GM23338 (cell line): Measurements from ENCODE around the gene METTL4. TPM values are rescaled to one million over a fixed set of nuclear protein-coding genes. Genes with fewer than 3 reads are reported as not detected.

ENCODE experiments used
- ATAC-seq: fragments of 200-7000 bp; cut with Tn5 transposase; 3 replicates; pipeline ENCODE4 v1.9.1; 2020
- DNase-seq: peaks from one replicate; pipeline ENCODE4 v3.0.0-alpha.2; 2015; ENCODE audit warnings: low spot score
- H2AFZ ChIP-seq: fragments of 200-600 bp; sonication (generic); 2 replicates; pipeline ENCODE4 v1.8.0; 2016; ENCODE audit warnings: antibody characterized with exemption, mild to moderate bottlenecking, moderate library complexity
- H3F3A ChIP-seq: fragments of 200-600 bp; sonication (generic); replicated peaks from 2 replicates; pipeline ENCODE4 v1.8.0; 2017; ENCODE audit warnings: antibody characterized with exemption, mixed run types, low read depth
- H3K27ac ChIP-seq: fragments of 200-600 bp; sonication (generic); 2 replicates; pipeline ENCODE4 v1.6.1; 2016; ENCODE audit warnings: low read depth
- H3K27me3 ChIP-seq: fragments of 200-600 bp; sonication (generic); 2 replicates; pipeline ENCODE4 v1.8.0; 2016; ENCODE audit warnings: mild to moderate bottlenecking, mixed run types, moderate library complexity; ENCODE audit not compliant: insufficient read depth
- H3K36me3 ChIP-seq: fragments of 200-600 bp; sonication (generic); 2 replicates; pipeline ENCODE4 v1.8.0; 2016; ENCODE audit warnings: mild to moderate bottlenecking; ENCODE audit not compliant: insufficient read depth
- H3K4me1 ChIP-seq: fragments of 200-600 bp; sonication (generic); 2 replicates; pipeline ENCODE4 v1.8.0; 2016; ENCODE audit warnings: mild to moderate bottlenecking, moderate library complexity; ENCODE audit not compliant: insufficient read depth
- H3K4me2 ChIP-seq: fragments of 200-600 bp; sonication (generic); 2 replicates; pipeline ENCODE4 v1.7.1; 2017; ENCODE audit warnings: mixed run types
- H3K4me3 ChIP-seq: fragments of 200-600 bp; sonication (generic); 2 replicates; pipeline ENCODE4 v1.6.1; 2016; ENCODE audit warnings: mixed run types
- H3K79me2 ChIP-seq: fragments of 200-600 bp; sonication (generic); replicated peaks from 2 replicates; pipeline ENCODE4 v1.8.0; 2017; ENCODE audit warnings: mild to moderate bottlenecking; ENCODE audit not compliant: insufficient read depth
- H3K9me2 ChIP-seq: fragments of 200-600 bp; sonication (generic); 2 replicates; pipeline ENCODE4 v1.8.0; 2017; ENCODE audit not compliant: insufficient read depth
- H4K20me1 ChIP-seq: fragments of 200-600 bp; sonication (generic); replicated peaks from 2 replicates; pipeline ENCODE4 v1.8.0; 2017; ENCODE audit warnings: mild to moderate bottlenecking; ENCODE audit not compliant: insufficient read depth
- H3K27ac Mint-ChIP-seq: 2 replicates; pipeline ENCODE4 v1.8.0; 2020; ENCODE audit warnings: inconsistent platforms, mild to moderate bottlenecking, moderate library complexity, mixed read lengths
- H3K27me3 Mint-ChIP-seq: 3 replicates; pipeline ENCODE4 v1.8.0; 2022; ENCODE audit warnings: low read depth, mild to moderate bottlenecking, moderate library complexity, mixed read lengths, inconsistent platforms; ENCODE audit not compliant: insufficient read depth, poor library complexity
- H3K36me3 Mint-ChIP-seq: 3 replicates; pipeline ENCODE4 v1.8.0; 2021; ENCODE audit warnings: low read depth, mild to moderate bottlenecking, inconsistent platforms, moderate library complexity, mixed read lengths
- H3K4me1 Mint-ChIP-seq: 3 replicates; pipeline ENCODE4 v1.8.0; 2020; ENCODE audit warnings: mild to moderate bottlenecking, inconsistent platforms, mixed read lengths
- H3K4me3 Mint-ChIP-seq: 3 replicates; pipeline ENCODE4 v1.8.0; 2021; ENCODE audit warnings: moderate library complexity, mild to moderate bottlenecking, inconsistent platforms, mixed read lengths
- H3K9me3 Mint-ChIP-seq: 3 replicates; pipeline ENCODE4 v1.8.0; 2020; ENCODE audit warnings: moderate library complexity, mild to moderate bottlenecking, inconsistent platforms, mixed read lengths
- CREB1 ChIP-seq: fragments of 250-450 bp; sonication (Bioruptor Pico); IDR thresholded peaks from 2 replicates; pipeline ENCODE4 v1.5.0; 2020; ENCODE audit warnings: low read depth, mild to moderate bottlenecking, moderate library complexity
- EZH2phosphoT487 ChIP-seq: fragments of 200-600 bp; sonication (generic); IDR thresholded peaks from one replicate; pipeline ENCODE4 v1.8.1; 2018; ENCODE audit warnings: antibody characterized with exemption; ENCODE audit not compliant: unreplicated experiment
- NANOG ChIP-seq: IDR thresholded peaks from 2 replicates; pipeline ENCODE4 v1.6.1; 2016; ENCODE audit warnings: antibody characterized with exemption, borderline replicate concordance
- POLR2AphosphoS5 ChIP-seq: IDR thresholded peaks from 2 replicates; pipeline ENCODE4 v1.6.1; 2016; ENCODE audit warnings: antibody characterized with exemption, low read depth
- STAT1 ChIP-seq: IDR thresholded peaks from one replicate; pipeline ENCODE4 v1.6.1; 2016; ENCODE audit warnings: antibody characterized with exemption; ENCODE audit not compliant: unreplicated experiment
- ZNF114 ChIP-seq: fragments of 250-450 bp; sonication (Bioruptor Pico); IDR thresholded peaks from 2 replicates; pipeline ENCODE4 v1.5.0; 2020; ENCODE audit warnings: mild to moderate bottlenecking, moderate library complexity
- ZNF331 ChIP-seq: fragments of 250-450 bp; sonication (Bioruptor Pico); IDR thresholded peaks from 2 replicates; pipeline ENCODE4 v1.5.0; 2020; ENCODE audit warnings: low read depth, mild to moderate bottlenecking, moderate library complexity
- ZNF462 ChIP-seq: fragments of 250-450 bp; sonication (Bioruptor Pico); IDR thresholded peaks from 2 replicates; pipeline ENCODE4 v1.5.0; 2020; ENCODE audit warnings: mild to moderate bottlenecking, moderate library complexity
- polyA plus RNA-seq: library from polyadenylated mRNA; unstranded; fragments of >200 nt; fragmentation: Nextera tagmentation; extraction: Ambion mirVana; gene quantifications from 2 replicates; pipeline ENCODE4 v1.2.1, GENCODE V29; 2016
- total RNA-seq: library from RNA; depleted of rRNA; stranded (reverse); fragments of >200 nt; shearing (Covaris generic); gene quantifications from 2 replicates; pipeline ENCODE4 v1.2.3, GENCODE V29; 2014

Gene METTL4
- total and polyA plus RNA-seq, 2 experiments from 2014 or later = 11.9 to 14.9 TPM

GRCh38 chr18:2502880-2503279 is 68.4 kb downstream of the METTL4 start:
- Histone ChIP-seq H2AFZ (no peak overlapping the region), H3F3A (no peaks in the 10 kb centered on the region), H3K4me2 (no peak overlapping the region), H3K9me2 (no peaks in the 10 kb centered on the region), H3K36me3 (no peaks in the 10 kb centered on the region), H3K4me3 (no peak overlapping the region), H4K20me1 (no peaks in the 10 kb centered on the region), H3K79me2 (no peaks in the 10 kb centered on the region), H3K27ac (no peak overlapping the region), H3K4me1 (no peaks in the 10 kb centered on the region), H3K27me3 (no peaks in the 10 kb centered on the region)
- no peak for ATAC-seq
- no peak for DNase-seq
- Mint-ChIP-seq H3K27me3 (no peaks in the 10 kb centered on the region), H3K4me3 (no peak overlapping the region), H3K4me1 (no peaks in the 10 kb centered on the region), H3K27ac (no peak overlapping the region), H3K9me3 (no peaks in the 10 kb centered on the region), H3K36me3 (no peaks in the 10 kb centered on the region)
- TF ChIP-seq ZNF462 (CRISPR knock-in tag) = no peak
- TF ChIP-seq ZNF114 (CRISPR knock-in tag) = no peak
- no peak for TF ChIP-seq STAT1

- Histone ChIP-seq H3K4me2 (no peak overlapping the region), H3F3A (no peaks in the 10 kb centered on the region), H3K79me2 (no peaks in the 10 kb centered on the region), H3K4me1 (no peaks in the 10 kb centered on the region), H3K36me3 (no peaks in the 10 kb centered on the region), H3K9me2 (no peaks in the 10 kb centered on the region), H4K20me1 (no peaks in the 10 kb centered on the region), H3K4me3 (no peak overlapping the region), H3K27ac (no peak overlapping the region), H2AFZ (no peak overlapping the region), H3K27me3 (no peaks in the 10 kb centered on the region)
- H3K4me1 Mint-ChIP-seq = no peaks in the 10 kb centered on the region
- no peak overlapping the region for H3K27ac Mint-ChIP-seq
- DNase-seq = no peak
- H3K9me3 Mint-ChIP-seq = no peaks in the 10 kb centered on the region
- H3K27me3 Mint-ChIP-seq = no peaks in the 10 kb centered on the region
- H3K36me3 Mint-ChIP-seq = no peaks in the 10 kb centered on the region
- no peak for ATAC-seq
- no peak overlapping the region for H3K4me3 Mint-ChIP-seq
- TF ChIP-seq NANOG = no peak
- no peak for TF ChIP-seq POLR2AphosphoS5
- TF ChIP-seq STAT1 = no peak
- no peak for TF ChIP-seq CREB1 (CRISPR knock-in tag)
- TF ChIP-seq ZNF331 (CRISPR knock-in tag) = no peak
- no peak for TF ChIP-seq EZH2phosphoT487
- no peak for TF ChIP-seq ZNF462 (CRISPR knock-in tag)
Measured at GRCh38 chr18:2502394-2502793, 68.9 kb downstream of the METTL4 start.
